CD14-positive monocyte (primary cell): ENCODE results near the gene UCP2. TPM values are rescaled to one million over a fixed set of nuclear protein-coding genes. Genes with fewer than 3 reads are reported as not detected.

Experiments used
- DNase-seq, 3 donors: peaks; one replicate each; pipeline ENCODE4 v3.0.0-alpha.2; 2011 to 2022
- H2AFZ ChIP-seq: 2 replicates; pipeline ENCODE4 v1.6.0; 2012; ENCODE audit warnings: mild to moderate bottlenecking, low read depth, low read length, inconsistent platforms; ENCODE audit not compliant: insufficient read depth, poor library complexity, severe bottlenecking
- H3K27ac ChIP-seq, 2 donors: 1 replicate in 1 of 2; 2 replicates in 1 of 2; pipeline ENCODE4 v1.5.1; 2012 to 2013; ENCODE audit warnings: low read length in 2 of 2, control low read depth in 1 of 2, inconsistent platforms in 1 of 2, low read depth in 1 of 2, mild to moderate bottlenecking in 1 of 2
- H3K27me3 ChIP-seq, 2 donors: one replicate each; pipeline versions ENCODE4 v1.6.0 to v1.6.1; 2011 to 2013; ENCODE audit warnings: low read length in 2 of 2; ENCODE audit not compliant: control insufficient read depth in 2 of 2, insufficient read depth in 2 of 2
- H3K36me3 ChIP-seq, 2 donors: replicated peaks in 1 of 2; 1 replicate in 1 of 2; 2 replicates in 1 of 2; pipeline versions ENCODE4 v1.5.1 to v1.6.1; 2012 to 2013; ENCODE audit warnings: low read length in 2 of 2, control low read depth in 1 of 2, inconsistent platforms in 1 of 2, mild to moderate bottlenecking in 1 of 2; ENCODE audit not compliant: insufficient read depth in 2 of 2, control insufficient read depth in 1 of 2
- H3K4me1 ChIP-seq, 2 donors: 1 replicate in 1 of 2; 2 replicates in 1 of 2; pipeline versions ENCODE4 v1.5.1 to v1.6.1; 2012 to 2013; ENCODE audit warnings: low read length in 2 of 2, control low read depth in 1 of 2, inconsistent platforms in 1 of 2, mild to moderate bottlenecking in 1 of 2, moderate library complexity in 1 of 2; ENCODE audit not compliant: insufficient read depth in 2 of 2, control insufficient read depth in 1 of 2
- H3K4me2 ChIP-seq: replicated peaks from 2 replicates; pipeline ENCODE3; 2012; ENCODE audit warnings: low read length, moderate library complexity, mild to moderate bottlenecking; ENCODE audit not compliant: poor library complexity, severe bottlenecking; ENCODE audit errors: extremely low read depth
- H3K4me3 ChIP-seq, 3 experiments: fragments of 200-600 bp in 1 of 3; sonication (generic) in 1 of 3; replicated peaks in 1 of 3; 1 replicate in 2 of 3; 2 replicates in 1 of 3; pipeline ENCODE4 v1.5.1; 2011 to 2013; ENCODE audit warnings: low read length in 3 of 3, mild to moderate bottlenecking in 3 of 3, control low read depth in 2 of 3, low read depth in 2 of 3, inconsistent platforms in 1 of 3, moderate library complexity in 1 of 3
- H3K79me2 ChIP-seq: 2 replicates; pipeline ENCODE4 v1.6.0; 2012; ENCODE audit warnings: mild to moderate bottlenecking, control low read depth, inconsistent platforms, low read length, moderate library complexity; ENCODE audit not compliant: insufficient read depth
- H3K9ac ChIP-seq: 2 replicates; pipeline ENCODE4 v1.6.0; 2017; ENCODE audit warnings: low read length, mild to moderate bottlenecking; ENCODE audit not compliant: insufficient read depth, poor library complexity, severe bottlenecking
- H3K9me3 ChIP-seq, 2 donors: replicated peaks in 1 of 2; 1 replicate in 1 of 2; 2 replicates in 1 of 2; pipeline versions ENCODE4 v1.5.1 to v1.6.1; 2012 to 2013; ENCODE audit warnings: low read length in 2 of 2, control low read depth in 1 of 2; ENCODE audit not compliant: control insufficient read depth in 1 of 2, insufficient read depth in 1 of 2
- H4K20me1 ChIP-seq: 2 replicates; pipeline ENCODE4 v1.6.0; 2012; ENCODE audit warnings: mild to moderate bottlenecking, low read length, control low read depth, moderate library complexity; ENCODE audit not compliant: insufficient read depth
- H3K27ac Mint-ChIP-seq, 7 donors: one replicate each; pipeline ENCODE4 v1.8.0; 2020; ENCODE audit warnings: mild to moderate bottlenecking in 7 of 7, mixed read lengths in 7 of 7, moderate library complexity in 6 of 7, inconsistent platforms in 2 of 7
- H3K27me3 Mint-ChIP-seq, 3 donors: one replicate each; pipeline ENCODE4 v1.8.0; 2021 to 2022; ENCODE audit warnings: low read depth in 3 of 3, mild to moderate bottlenecking in 3 of 3, mixed read lengths in 3 of 3, moderate library complexity in 3 of 3, inconsistent platforms in 1 of 3
- H3K36me3 Mint-ChIP-seq, 2 donors: one replicate each; pipeline ENCODE4 v1.8.0; 2020; ENCODE audit warnings: mixed read lengths in 2 of 2, inconsistent platforms in 1 of 2, mild to moderate bottlenecking in 1 of 2
- H3K4me1 Mint-ChIP-seq: one replicate; pipeline ENCODE4 v1.8.0; 2020; ENCODE audit warnings: mild to moderate bottlenecking, mixed read lengths
- H3K4me3 Mint-ChIP-seq, 2 donors: one replicate each; pipeline ENCODE4 v1.8.0; 2020; ENCODE audit warnings: mild to moderate bottlenecking in 2 of 2, mixed read lengths in 2 of 2, moderate library complexity in 1 of 2
- H3K9me3 Mint-ChIP-seq, 7 donors: one replicate each; pipeline ENCODE4 v1.8.0; 2020 to 2022; ENCODE audit warnings: mixed read lengths in 7 of 7, mild to moderate bottlenecking in 6 of 7, moderate library complexity in 6 of 7, inconsistent platforms in 2 of 7
- CTCF ChIP-seq: fragments of 200-600 bp; IDR thresholded peaks from one replicate; pipeline ENCODE4 v1.8.0; 2022; ENCODE audit warnings: antibody characterized with exemption, mild to moderate bottlenecking
- WGBS: methylation state at CpG from one replicate; pipeline ENCODE4 v1.1.5; 2013; ENCODE audit warnings: missing lambda C conversion rate; ENCODE audit not compliant: insufficient coverage; 5-methylcytosine and 5-hydroxymethylcytosine counted together
- intact Hi-C, 2 donors: fragments of 100-400 bp; cut with micrococcal nuclease; formaldehyde crosslinking; loops; one replicate each; pipeline versions ENCODE4 v1.15.0 to v1.15.1; 2023
- polyA plus RNA-seq, 3 donors: library from polyadenylated mRNA; depleted of rRNA in 1 of 3; unstranded in 2 of 3; stranded (reverse) in 1 of 3; fragments of 300-500 nt in 2 of 3; fragments of >200 nt in 1 of 3; fragmentation: Illumina TruSeq in 2 of 3; gene quantifications; 1 replicate in 2 of 3; 2 replicates in 1 of 3; pipeline ENCODE4 v1.2.3, GENCODE V29; 2012 to 2021

Gene UCP2
- polyA plus RNA-seq, 3 donors: 496 to 665 (median 649) TPM

DNA sequence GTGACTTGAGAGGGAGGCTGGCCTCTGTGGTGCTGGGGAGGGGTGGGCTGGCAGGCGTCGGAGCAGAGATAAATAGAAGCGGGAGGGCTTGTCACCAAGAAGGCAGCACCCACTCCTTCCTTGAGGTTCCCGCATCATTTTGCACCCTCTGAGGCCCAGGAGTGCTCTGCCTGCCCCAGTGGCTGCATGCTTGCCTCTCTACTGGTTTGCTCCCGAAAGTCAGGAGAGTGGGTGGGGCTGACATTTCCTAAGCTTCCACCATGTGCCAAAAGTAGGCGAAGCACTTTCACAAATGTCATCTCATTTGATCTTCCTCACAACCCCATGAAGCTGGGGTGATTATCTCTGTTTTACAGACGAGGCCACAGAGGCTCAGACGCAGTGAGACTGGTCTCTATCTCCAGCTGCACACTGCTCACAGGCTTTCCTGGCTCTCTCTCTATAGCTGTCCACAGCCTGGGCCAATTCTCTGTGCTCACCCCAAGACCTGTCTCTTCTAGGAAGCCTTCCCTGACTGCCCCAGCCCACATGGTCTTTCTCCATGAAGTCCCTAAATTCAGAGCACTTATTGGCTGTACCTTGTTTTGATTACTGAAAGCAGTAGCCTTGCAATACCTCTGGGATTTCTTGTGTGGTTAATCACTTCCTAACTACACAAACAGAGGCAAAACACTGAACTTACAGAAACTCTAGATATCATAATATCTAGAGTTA is 28.9 kb upstream of the UCP2 start:
- Mint-ChIP-seq H3K36me3 (peaks cover 29 to 50% of the 10 kb centered on the region in 2 donors), H3K27me3 (peaks cover 0 to 2% (median 0%) of the 10 kb centered on the region in 3 donors), H3K9me3 (no peaks in the 10 kb centered on the region), H3K4me1 (peaks cover 31% of the 10 kb centered on the region), H3K4me3 (no peak overlapping the region), H3K27ac (peak overlapping the region in 3 of 7 donors; percentile 8 to 68 (median 19))
- DNase-seq: no peak
- no peak overlapping the region for H2AFZ ChIP-seq
- no peak overlapping the region for H3K4me2 ChIP-seq
- no peak for TF ChIP-seq CTCF
- intact Hi-C loops: no loop called here
- H3K27ac ChIP-seq: no peak overlapping the region
- 97% methylated on average over 5 of the region's 8 CpGs for WGBS
- no peak overlapping the region for H3K4me3 ChIP-seq
- peaks cover 7 to 27% of the 10 kb centered on the region in 2 donors for H3K36me3 ChIP-seq
- peaks cover 15 to 24% of the 10 kb centered on the region in 2 donors for H3K4me1 ChIP-seq
- no peaks in the 10 kb centered on the region for H3K9me3 ChIP-seq
- H4K20me1 ChIP-seq: no peaks in the 10 kb centered on the region
- no peaks in the 10 kb centered on the region for H3K79me2 ChIP-seq
- no peak overlapping the region for H3K9ac ChIP-seq
- no peaks in the 10 kb centered on the region for H3K27me3 ChIP-seq

- Histone ChIP-seq H3K9me3 (no peaks in the 10 kb centered on the region), H3K4me1 (peaks cover 15 to 21% of the 10 kb centered on the region in 2 donors), H3K27ac (no peak overlapping the region), H3K9ac (no peak overlapping the region), H3K79me2 (no peaks in the 10 kb centered on the region), H4K20me1 (no peaks in the 10 kb centered on the region), H3K4me3 (no peak overlapping the region), H3K36me3 (peaks cover 4 to 19% of the 10 kb centered on the region in 2 donors), H3K4me2 (no peak overlapping the region), H2AFZ (no peak overlapping the region), H3K27me3 (no peaks in the 10 kb centered on the region)
- H3K27ac Mint-ChIP-seq: peak overlapping the region in 5 of 7 donors; percentile 55 to 80 (median 73)
- WGBS: 89% methylated on average over 4 of the region's 9 CpGs
- H3K4me3 Mint-ChIP-seq: no peak overlapping the region
- peaks cover 0 to 2% (median 0%) of the 10 kb centered on the region in 3 donors for H3K27me3 Mint-ChIP-seq
- intact Hi-C loops: no loop called here
- H3K9me3 Mint-ChIP-seq: no peaks in the 10 kb centered on the region
- peaks cover 30% of the 10 kb centered on the region for H3K4me1 Mint-ChIP-seq
- no peak for TF ChIP-seq CTCF
- DNase-seq: no peak
- peaks cover 23 to 42% of the 10 kb centered on the region in 2 donors for H3K36me3 Mint-ChIP-seq
Observed at GRCh38 chr11:74010306-74011300, 28.0 kb upstream of the UCP2 start.
